B cell (primary cell): ENCODE results near the gene PDE12. TPM values are rescaled to one million over a fixed set of nuclear protein-coding genes. Genes with fewer than 3 reads are reported as not detected.

Experiments used
- ATAC-seq: fragments of 200-7000 bp; cut with Tn5 transposase; one replicate; pipeline ENCODE4 v1.10.0; 2021; ENCODE audit warnings: low read depth, mild to moderate bottlenecking, moderate number of reproducible peaks, moderate library complexity
- CTCF ChIA-PET: fragments of 350-600 bp; sonication (Branson Sonifier 250); formaldehyde crosslinking; loops from one replicate; lab custom pipeline; 2021; ENCODE audit warnings: antibody characterized with exemption, inconsistent platforms; lab: Charles Lee
- POLR2A ChIA-PET: fragments of 350-600 bp; sonication (Branson Sonifier 250); formaldehyde crosslinking; loops from one replicate; lab custom pipeline; 2021; ENCODE audit warnings: antibody characterized with exemption; lab: Charles Lee
- DNase-seq: peaks from one replicate; pipeline ENCODE4 v3.0.0; 2013
- H2AFZ ChIP-seq: 2 replicates; pipeline ENCODE4 v1.6.1; 2012; ENCODE audit warnings: mild to moderate bottlenecking, low read depth, low read length; ENCODE audit not compliant: insufficient read depth, poor library complexity, severe bottlenecking
- H3K27ac ChIP-seq, 2 donors: 1 replicate in 1 of 2; 2 replicates in 1 of 2; pipeline ENCODE4 v1.5.1; 2012 to 2013; ENCODE audit warnings: low read length in 2 of 2, mild to moderate bottlenecking in 2 of 2, moderate library complexity in 1 of 2
- H3K27me3 ChIP-seq, 4 experiments: fragments of 200-600 bp in 1 of 4; sonication (generic) in 1 of 4; replicated peaks in 1 of 4; 1 replicate in 2 of 4; 2 replicates in 2 of 4; pipeline versions ENCODE4 v1.6.1 to v1.7.0; 2013 to 2016; ENCODE audit warnings: low read length in 3 of 4, mild to moderate bottlenecking in 2 of 4, mixed read lengths in 1 of 4, moderate library complexity in 1 of 4; ENCODE audit not compliant: insufficient read depth in 4 of 4, control insufficient read depth in 3 of 4; ENCODE audit errors: control extremely low read depth in 1 of 4
- H3K36me3 ChIP-seq, 2 experiments: replicated peaks in 1 of 2; 1 replicate in 1 of 2; 2 replicates in 1 of 2; pipeline versions ENCODE4 v1.6.1 to v1.7.1; 2013; ENCODE audit warnings: low read length in 1 of 2; ENCODE audit not compliant: insufficient read depth in 2 of 2, control insufficient read depth in 1 of 2; ENCODE audit errors: control extremely low read depth in 1 of 2, extremely low read depth in 1 of 2
- H3K4me1 ChIP-seq, 2 donors: fragments of 200-600 bp in 1 of 2; sonication (generic) in 1 of 2; 1 replicate in 1 of 2; 2 replicates in 1 of 2; pipeline versions ENCODE4 v1.5.1 to v1.6.1; 2013 to 2017; ENCODE audit warnings: low read length in 2 of 2; ENCODE audit not compliant: control insufficient read depth in 2 of 2, insufficient read depth in 2 of 2
- H3K4me2 ChIP-seq: replicated peaks from 2 replicates; pipeline ENCODE3; 2012; ENCODE audit warnings: mild to moderate bottlenecking, low read depth, low read length; ENCODE audit not compliant: poor library complexity, severe bottlenecking
- H3K4me3 ChIP-seq, 5 experiments: fragments of 200-600 bp in 1 of 5; sonication (generic) in 1 of 5; 1 replicate in 3 of 5; 2 replicates in 2 of 5; pipeline versions ENCODE4 v1.5.1 to v1.7.0; 2011 to 2016; ENCODE audit warnings: low read length in 4 of 5, mild to moderate bottlenecking in 4 of 5, low read depth in 2 of 5, control low read depth in 1 of 5, moderate library complexity in 1 of 5; ENCODE audit not compliant: insufficient read depth in 1 of 5; ENCODE audit errors: control extremely low read depth in 1 of 5, extremely low read depth in 1 of 5
- H3K79me2 ChIP-seq: fragments of 200-600 bp; sonication (generic); one replicate; pipeline ENCODE4 v1.6.0; 2016; ENCODE audit warnings: low read length; ENCODE audit not compliant: control insufficient read depth, insufficient read depth
- H3K9ac ChIP-seq: fragments of 200-600 bp; sonication (generic); 2 replicates; pipeline ENCODE4 v1.6.1; 2017; ENCODE audit warnings: mild to moderate bottlenecking, low read length, moderate library complexity
- H3K9me3 ChIP-seq, 3 donors: one replicate each; pipeline versions ENCODE4 v1.6.1 to v1.7.1; 2013; ENCODE audit warnings: low read length in 2 of 3; ENCODE audit not compliant: control insufficient read depth in 2 of 3, insufficient read depth in 1 of 3; ENCODE audit errors: control extremely low read depth in 1 of 3
- H4K20me1 ChIP-seq: 2 replicates; pipeline ENCODE4 v1.6.0; 2012; ENCODE audit warnings: mild to moderate bottlenecking, low read length; ENCODE audit not compliant: insufficient read depth, control insufficient read depth, poor library complexity, severe bottlenecking
- H3K27ac Mint-ChIP-seq: one replicate; pipeline ENCODE4 v1.8.0; 2021; ENCODE audit warnings: mixed read lengths
- H3K27me3 Mint-ChIP-seq: one replicate; pipeline ENCODE4 v1.8.0; 2021; ENCODE audit warnings: mixed read lengths
- H3K4me1 Mint-ChIP-seq: one replicate; pipeline ENCODE4 v1.8.0; 2021; ENCODE audit warnings: mixed read lengths
- H3K4me3 Mint-ChIP-seq: one replicate; pipeline ENCODE4 v1.8.0; 2021; ENCODE audit warnings: mixed read lengths
- H3K9me3 Mint-ChIP-seq: one replicate; pipeline ENCODE4 v1.8.0; 2022; ENCODE audit warnings: mixed read lengths; ENCODE audit not compliant: insufficient read depth
- EZH2 ChIP-seq: IDR thresholded peaks from 2 replicates; pipeline ENCODE4 v1.6.1; 2012; ENCODE audit warnings: borderline replicate concordance, low read depth, mild to moderate bottlenecking, moderate library complexity, low read length; ENCODE audit not compliant: insufficient read depth, poor library complexity, severe bottlenecking
- WGBS: methylation state at CpG from one replicate; pipeline ENCODE4 v1.1.5; 2013; ENCODE audit warnings: missing lambda C conversion rate; ENCODE audit not compliant: insufficient coverage; 5-methylcytosine and 5-hydroxymethylcytosine counted together
- intact Hi-C: fragments of 100-400 bp; cut with micrococcal nuclease; formaldehyde crosslinking; loops from one replicate; pipeline ENCODE4 v1.10.0; 2022
- polyA minus RNA-seq: library from RNA; depleted of rRNA, polyadenylated mRNA; stranded (reverse); fragments of >200 nt; gene quantifications from 2 replicates; pipeline ENCODE4 v1.2.3, GENCODE V29; 2012
- polyA plus RNA-seq: library from polyadenylated mRNA; depleted of rRNA; stranded (reverse); fragments of >200 nt; gene quantifications from 2 replicates; pipeline ENCODE4 v1.2.3, GENCODE V29; 2012
- total RNA-seq, 2 donors: library from RNA; stranded (reverse); fragments of 120-200 nt in 1 of 2; gene quantifications; 1 replicate in 1 of 2; 2 replicates in 1 of 2; pipeline versions ENCODE4 v1.2.3 to v1.2.4, GENCODE V29; 2013 to 2022
- TF ChIP-seq, protein P1 (sequence below): fragments of 200-600 bp; IDR thresholded peaks from one replicate; pipeline ENCODE4 v1.8.0; 2022; ENCODE audit warnings: antibody characterized with exemption, mild to moderate bottlenecking

The PDE12 gene, protein sequence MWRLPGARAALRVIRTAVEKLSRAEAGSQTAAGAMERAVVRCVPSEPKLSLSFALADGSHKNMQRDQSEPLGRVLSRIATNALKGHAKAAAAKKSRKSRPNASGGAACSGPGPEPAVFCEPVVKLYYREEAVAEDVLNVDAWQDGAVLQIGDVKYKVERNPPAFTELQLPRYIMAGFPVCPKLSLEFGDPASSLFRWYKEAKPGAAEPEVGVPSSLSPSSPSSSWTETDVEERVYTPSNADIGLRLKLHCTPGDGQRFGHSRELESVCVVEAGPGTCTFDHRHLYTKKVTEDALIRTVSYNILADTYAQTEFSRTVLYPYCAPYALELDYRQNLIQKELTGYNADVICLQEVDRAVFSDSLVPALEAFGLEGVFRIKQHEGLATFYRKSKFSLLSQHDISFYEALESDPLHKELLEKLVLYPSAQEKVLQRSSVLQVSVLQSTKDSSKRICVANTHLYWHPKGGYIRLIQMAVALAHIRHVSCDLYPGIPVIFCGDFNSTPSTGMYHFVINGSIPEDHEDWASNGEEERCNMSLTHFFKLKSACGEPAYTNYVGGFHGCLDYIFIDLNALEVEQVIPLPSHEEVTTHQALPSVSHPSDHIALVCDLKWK
- total RNA-seq (18.3 and 19.6 TPM in 2 replicates), polyA plus RNA-seq (7.3 and 11.2 TPM in 2 replicates), polyA minus RNA-seq (40.5 and 41.5 TPM in 2 replicates)
- total RNA-seq (2013), result 17.6 TPM

DNA sequence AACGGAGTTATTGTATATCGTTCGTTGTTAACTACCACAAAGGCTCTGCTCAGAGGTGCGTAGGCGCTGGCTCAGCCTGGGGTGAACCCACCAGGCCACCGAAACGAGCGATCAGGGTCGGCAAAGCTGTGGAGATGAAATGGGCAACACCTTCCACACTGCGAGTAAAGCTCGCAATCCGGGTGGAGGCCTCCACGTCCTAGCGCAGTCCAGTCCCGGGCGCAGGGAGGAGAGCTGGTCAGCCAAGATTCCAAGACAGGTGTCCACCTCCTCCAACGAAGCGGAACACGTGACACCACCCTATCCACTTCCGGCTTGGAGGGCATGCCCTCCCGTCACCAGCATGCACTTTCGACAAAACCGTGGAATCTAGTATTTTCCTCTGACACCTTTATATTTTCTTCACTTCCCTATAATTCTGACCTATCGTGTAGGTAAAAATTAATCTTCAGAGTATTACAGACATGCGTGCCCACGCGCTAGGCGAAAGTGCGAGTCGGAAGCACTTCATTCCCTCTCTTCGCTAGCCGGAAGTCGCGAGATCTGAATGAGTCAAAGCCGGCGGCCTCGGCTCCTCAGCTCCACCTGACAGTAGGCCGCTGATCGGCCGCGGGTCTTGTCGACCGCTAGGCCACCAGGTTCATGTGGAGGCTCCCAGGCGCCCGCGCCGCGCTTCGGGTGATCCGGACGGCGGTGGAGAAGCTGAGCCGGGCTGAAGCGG, at the start of gene PDE12:
Gene PDE12, plus strand, starts transcription at position 537 of the 721 bp plus-strand sequence. Its CDS starts 106 bp downstream, at position 643.
- H3K79me2 ChIP-seq, result peaks cover 51% of the 10 kb centered on the region
- peak within 1 kb of the TSS; percentile 70 to 90 (median 84) for H3K4me3 ChIP-seq
- H2AFZ ChIP-seq, result peak within 1 kb of the TSS; percentile 94
- peak within 1 kb of the TSS; percentile 78 for H3K4me2 ChIP-seq
- H3K4me1 ChIP-seq, result peaks cover 14 to 30% of the 10 kb centered on the region in 2 donors
- ATAC-seq, result peak; percentile 84
- peaks cover 36% of the 10 kb centered on the region for H3K4me1 Mint-ChIP-seq
- no peaks in the 10 kb centered on the region for H3K27me3 ChIP-seq
- peaks cover 10% of the 10 kb centered on the region for H4K20me1 ChIP-seq
- H3K27me3 Mint-ChIP-seq, result no peaks in the 10 kb centered on the region
- POLR2A ChIA-PET, result interaction anchor here (0.5 to 2.3 kb wide), 3 partner anchors 41 to 484 kb away, joined by 4 to 26 read pairs (median 5); partner anchors contain the start of genes ARF4 and SLMAP
- under 1% methylated on average over 52 of the region's 54 CpGs for WGBS
- peak within 1 kb of the TSS; percentile 88 for H3K4me3 Mint-ChIP-seq
- no peaks in the 10 kb centered on the region for H3K9me3 ChIP-seq
- CTCF ChIA-PET, result interaction anchor here (0.9 to 2.6 kb wide), 6 partner anchors 24 to 200 kb away, joined by 3 to 16 read pairs (median 4); partner anchors contain the start of genes ARF4 and SLMAP
- intact Hi-C loops, result loop anchor here (1.0 to 10.0 kb wide), 7 partner anchors 41 to 561 kb away; partner anchors contain the start of genes ARF4 and IL17RD
- H3K9me3 Mint-ChIP-seq, result no peaks in the 10 kb centered on the region
- peaks cover 9 to 16% of the 10 kb centered on the region in 2 experiments for H3K36me3 ChIP-seq
- no peak for TF ChIP-seq EZH2
- TF ChIP-seq, protein P1, sequence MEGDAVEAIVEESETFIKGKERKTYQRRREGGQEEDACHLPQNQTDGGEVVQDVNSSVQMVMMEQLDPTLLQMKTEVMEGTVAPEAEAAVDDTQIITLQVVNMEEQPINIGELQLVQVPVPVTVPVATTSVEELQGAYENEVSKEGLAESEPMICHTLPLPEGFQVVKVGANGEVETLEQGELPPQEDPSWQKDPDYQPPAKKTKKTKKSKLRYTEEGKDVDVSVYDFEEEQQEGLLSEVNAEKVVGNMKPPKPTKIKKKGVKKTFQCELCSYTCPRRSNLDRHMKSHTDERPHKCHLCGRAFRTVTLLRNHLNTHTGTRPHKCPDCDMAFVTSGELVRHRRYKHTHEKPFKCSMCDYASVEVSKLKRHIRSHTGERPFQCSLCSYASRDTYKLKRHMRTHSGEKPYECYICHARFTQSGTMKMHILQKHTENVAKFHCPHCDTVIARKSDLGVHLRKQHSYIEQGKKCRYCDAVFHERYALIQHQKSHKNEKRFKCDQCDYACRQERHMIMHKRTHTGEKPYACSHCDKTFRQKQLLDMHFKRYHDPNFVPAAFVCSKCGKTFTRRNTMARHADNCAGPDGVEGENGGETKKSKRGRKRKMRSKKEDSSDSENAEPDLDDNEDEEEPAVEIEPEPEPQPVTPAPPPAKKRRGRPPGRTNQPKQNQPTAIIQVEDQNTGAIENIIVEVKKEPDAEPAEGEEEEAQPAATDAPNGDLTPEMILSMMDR, result no peak
- H3K27ac ChIP-seq, result peak within 1 kb of the TSS; percentile 91 to 100
- DNase-seq, result peak; percentile 95
- H3K9ac ChIP-seq, result peak within 1 kb of the TSS; percentile 86
- H3K27ac Mint-ChIP-seq, result peak within 1 kb of the TSS; percentile 100
